HG03575 (cell line): ENCODE results near the gene TPBGL.

Source experiments
- ATAC-seq: cut with Tn5 transposase; IDR thresholded peaks from one replicate; pipeline ENCODE4 v1.9.1; 2021; ENCODE audit not compliant: unreplicated experiment, insufficient number of reproducible peaks, low FRiP score; ENCODE audit errors: extremely low read depth

The TPBGL gene

DNA sequence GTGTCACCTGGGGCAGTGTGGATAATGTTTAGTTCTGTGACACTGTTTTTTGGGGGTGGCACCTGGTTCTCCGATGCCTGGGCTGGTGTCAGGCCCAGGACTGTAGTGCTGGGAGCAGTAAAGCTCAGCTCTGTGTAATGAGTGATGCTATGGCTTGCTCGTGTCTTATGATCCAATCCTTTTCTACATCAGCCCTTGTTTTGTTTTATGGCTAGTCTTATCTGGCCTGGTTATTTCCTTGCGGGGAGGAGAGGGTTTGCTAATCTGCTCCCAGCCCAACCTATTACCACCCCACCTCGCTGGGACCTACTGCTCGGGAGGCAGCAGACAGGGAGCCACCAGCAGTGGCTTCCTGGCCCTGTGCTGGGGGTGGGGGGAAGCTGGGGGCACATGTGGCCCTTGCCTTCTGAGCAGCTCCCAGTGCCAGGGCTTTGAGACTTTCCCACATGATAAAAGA, 35.0 kb upstream of the TPBGL start:
- ATAC-seq = no peak

DNA sequence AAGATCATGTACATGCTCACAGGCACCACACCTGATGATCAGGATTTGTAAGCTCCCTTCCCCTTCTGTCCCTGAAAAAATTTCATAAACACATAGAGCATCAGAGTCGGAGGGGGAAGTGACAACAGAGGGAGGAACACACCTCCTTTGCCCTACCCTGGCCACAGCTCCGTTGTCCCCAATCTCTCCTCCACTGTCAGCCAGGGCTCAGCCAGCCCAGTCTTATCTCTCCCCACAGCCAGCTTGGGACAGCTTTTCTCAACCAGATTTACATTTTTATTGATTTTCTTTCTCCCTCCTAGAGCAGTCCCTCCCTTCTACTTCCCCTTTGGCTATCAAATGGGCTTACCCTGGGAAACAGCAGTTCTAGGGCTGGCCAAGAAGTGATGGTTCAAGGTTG, 32.1 kb upstream of the TPBGL start:
- ATAC-seq = no peak

GRCh38 chr11:75212411-75212810, 28.2 kb upstream of the TPBGL start:
- ATAC-seq = no peak

DNA sequence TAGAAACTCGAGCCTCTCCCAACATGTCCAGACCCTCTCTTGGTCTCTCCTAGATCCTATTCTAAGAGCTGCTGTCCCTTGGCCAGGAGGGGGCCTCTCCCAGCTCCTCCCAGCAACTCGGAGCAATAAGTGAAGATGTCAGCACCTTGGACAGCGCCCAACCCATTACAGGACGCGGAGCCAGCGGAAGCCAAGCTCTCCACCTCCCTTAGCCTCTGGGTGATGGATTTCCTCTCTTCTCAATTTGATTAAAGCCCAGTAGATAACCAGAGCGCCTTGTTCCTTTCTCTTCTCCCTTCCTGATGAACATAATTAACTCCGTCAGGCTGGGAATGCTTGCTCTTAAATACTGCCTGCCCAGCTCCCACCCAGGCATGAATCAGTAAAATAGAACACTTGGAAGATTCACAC, 26.2 kb upstream of the TPBGL start:
- ATAC-seq = no peak

- ATAC-seq = no peak
These were observed 25.7 kb upstream of the TPBGL start for GRCh38 chr11:75214843-75215242.

- no peak for ATAC-seq
These were observed 20.7 kb upstream of the TPBGL start for GRCh38 chr11:75219869-75220268.

GRCh38 chr11:75223954-75224643, 16.5 kb upstream of the TPBGL start:
- no peak for ATAC-seq

DNA sequence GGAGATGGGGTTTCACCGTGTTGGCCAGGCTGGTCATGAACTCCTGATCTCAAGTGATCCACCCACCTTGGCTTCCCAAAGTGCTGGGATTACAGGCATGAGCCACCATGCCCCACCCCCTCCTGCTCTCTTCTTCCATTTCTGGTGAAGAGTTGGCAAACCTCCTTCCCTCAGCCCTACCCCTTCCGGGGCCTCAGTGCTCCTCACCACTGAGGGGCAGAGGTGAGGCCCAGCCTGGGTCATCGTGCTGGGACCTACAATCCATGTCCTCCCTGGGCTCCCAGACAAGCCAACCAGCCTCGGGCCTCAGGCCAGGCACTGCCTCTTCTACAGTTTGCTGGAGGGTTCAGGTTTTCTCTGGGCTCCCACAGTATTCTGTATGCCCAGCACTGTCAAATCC, 14.8 kb upstream of the TPBGL start:
- ATAC-seq = no peak

- ATAC-seq = no peak
These were observed 11.1 kb upstream of the TPBGL start for GRCh38 chr11:75229466-75229865.

- ATAC-seq = no peak
These were observed 10.0 kb upstream of the TPBGL start for GRCh38 chr11:75230621-75231020.

DNA sequence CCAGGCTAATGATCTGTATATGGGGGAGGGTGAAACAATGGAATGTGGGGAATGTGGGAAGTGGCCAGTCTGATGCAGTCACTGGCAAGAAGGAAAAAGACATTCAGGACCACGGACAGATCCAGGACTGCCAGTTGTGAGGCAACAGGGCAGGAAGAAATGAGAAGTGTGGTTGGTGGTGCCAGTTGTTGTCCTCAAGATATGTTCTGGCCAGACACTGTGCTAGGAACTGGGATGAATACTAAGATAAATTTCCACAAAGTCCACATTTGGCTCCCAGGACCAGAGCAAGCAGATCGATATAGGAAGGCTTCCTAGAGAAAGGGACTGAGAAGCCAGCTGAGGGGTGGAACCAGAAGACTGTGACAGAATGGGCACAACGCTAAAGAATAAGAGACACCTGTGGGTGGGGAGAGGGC, 6.8 kb upstream of the TPBGL start:
- ATAC-seq = no peak

- no peak for ATAC-seq
These were observed 4.5 kb upstream of the TPBGL start for GRCh38 chr11:75236062-75236461.

- ATAC-seq = no peak
These were observed 3.5 kb upstream of the TPBGL start for GRCh38 chr11:75237050-75237449.

DNA sequence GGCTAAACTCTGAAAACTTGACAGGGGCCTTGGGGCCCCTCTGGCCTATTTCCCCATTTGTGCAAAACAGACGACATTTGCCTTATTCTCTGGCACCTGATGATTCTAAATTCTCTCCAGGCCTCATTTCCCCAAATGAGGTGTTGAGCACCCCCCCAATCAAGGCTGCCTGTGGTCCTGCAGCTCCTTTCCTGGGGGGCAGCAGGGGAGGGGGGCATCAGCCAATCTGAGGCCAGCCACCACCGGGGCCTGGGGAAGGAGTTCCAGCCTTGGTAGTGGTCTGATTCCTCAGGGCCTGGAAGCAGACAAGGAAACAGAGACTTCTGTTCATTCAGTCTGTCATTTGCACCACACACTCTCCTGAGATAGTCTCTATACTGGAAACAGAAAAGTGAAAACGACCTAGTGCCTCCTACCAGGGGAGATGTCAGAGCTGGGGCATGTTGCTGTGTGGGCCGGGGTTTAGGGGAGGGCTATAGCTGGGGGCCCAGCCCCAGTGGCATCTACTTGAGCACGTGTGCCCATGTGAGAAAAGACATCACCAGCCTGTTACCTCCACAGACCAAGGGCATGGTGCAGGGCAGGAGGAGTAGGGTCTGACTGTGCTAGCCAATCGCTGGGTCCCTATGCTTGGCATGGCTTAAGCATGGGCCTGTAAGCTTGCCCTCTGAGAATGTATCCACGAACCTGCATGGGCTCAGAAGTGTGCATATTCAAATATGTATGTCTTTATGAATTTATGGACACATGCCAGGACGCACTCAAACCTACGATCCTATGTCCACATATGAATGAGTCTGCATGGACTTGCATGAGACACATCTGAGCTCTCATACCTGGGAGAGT, 1.8 kb upstream of the TPBGL start:
- no peak for ATAC-seq

- ATAC-seq = no peak
These were observed 863 bp upstream of the TPBGL start for GRCh38 chr11:75239531-75240290.

- no peak for ATAC-seq
These were observed 697 bp downstream of the TPBGL start for GRCh38 chr11:75241036-75241905.

GRCh38 chr11:75241906-75242644, 1.5 kb downstream of the TPBGL start:
- ATAC-seq = no peak
